Hematopoietic multipotent progenitor cell treated with erythropoietin and hydrocortisone succinate and interleukin-3 and kit ligand, for 15 days (in vitro differentiated cells): ENCODE data around the gene GORASP1.
A peak's percentile ranks its signal among the peaks of the same experiment; 100 is the strongest.

Experiments
- DNase-seq: peaks from one replicate; pipeline ENCODE4 v3.0.0-alpha.2; 2015; ENCODE audit warnings: low spot score

GORASP1 gene

DNA sequence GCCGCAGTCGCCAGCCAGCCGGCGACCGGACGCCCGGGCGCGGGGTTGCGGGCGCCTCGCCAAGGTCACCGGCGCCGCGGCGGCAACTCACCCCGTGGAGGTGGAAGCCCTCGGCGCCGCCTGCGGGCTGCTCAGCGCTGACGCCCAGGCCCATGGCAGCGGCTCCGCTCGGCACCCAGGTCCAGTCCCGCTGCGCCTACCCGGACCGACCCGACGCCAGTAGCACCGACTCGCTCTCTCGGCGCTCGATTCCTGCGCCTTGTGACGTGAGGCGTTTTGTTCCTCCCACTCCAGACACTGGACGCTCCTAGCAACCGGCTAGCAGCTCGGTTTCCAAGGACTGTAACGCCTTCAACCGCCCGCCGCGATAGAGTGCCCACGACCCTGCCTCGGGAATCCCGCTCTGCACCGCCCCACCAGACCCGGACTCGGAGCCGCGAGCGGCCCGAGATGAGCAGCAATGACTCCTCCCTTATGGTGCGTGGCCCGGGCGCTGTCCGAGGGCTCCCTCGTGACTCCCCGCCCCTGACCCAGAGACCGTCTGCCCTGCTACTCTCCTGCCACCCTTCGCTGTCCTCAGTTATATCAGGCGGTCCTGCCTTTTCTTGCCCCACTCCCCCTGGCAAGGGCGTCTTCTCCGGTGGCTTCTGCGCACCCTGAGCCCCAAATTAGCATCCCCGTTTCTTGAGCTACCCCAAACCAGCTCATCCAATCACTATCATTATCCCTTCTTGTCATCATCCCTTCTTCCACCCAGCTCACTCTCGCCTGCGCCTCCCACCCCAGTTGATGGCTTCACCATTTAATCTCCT is at the start of gene GORASP1, which contains the start of gene TTC21A:
Gene GORASP1 (minus strand): TSS at position 240 of the 812 bp plus-strand sequence. CDS start 86 bp downstream, at position 154.
Gene TTC21A (plus strand): TSS at position 293 of the 812 bp plus-strand sequence. CDS start 158 bp downstream, at position 451.
- DNase-seq = peak; percentile 82

GRCh38 chr3:39156421-39156820 is 49.0 kb upstream of the GORASP1 start:
- no peak for DNase-seq

DNA sequence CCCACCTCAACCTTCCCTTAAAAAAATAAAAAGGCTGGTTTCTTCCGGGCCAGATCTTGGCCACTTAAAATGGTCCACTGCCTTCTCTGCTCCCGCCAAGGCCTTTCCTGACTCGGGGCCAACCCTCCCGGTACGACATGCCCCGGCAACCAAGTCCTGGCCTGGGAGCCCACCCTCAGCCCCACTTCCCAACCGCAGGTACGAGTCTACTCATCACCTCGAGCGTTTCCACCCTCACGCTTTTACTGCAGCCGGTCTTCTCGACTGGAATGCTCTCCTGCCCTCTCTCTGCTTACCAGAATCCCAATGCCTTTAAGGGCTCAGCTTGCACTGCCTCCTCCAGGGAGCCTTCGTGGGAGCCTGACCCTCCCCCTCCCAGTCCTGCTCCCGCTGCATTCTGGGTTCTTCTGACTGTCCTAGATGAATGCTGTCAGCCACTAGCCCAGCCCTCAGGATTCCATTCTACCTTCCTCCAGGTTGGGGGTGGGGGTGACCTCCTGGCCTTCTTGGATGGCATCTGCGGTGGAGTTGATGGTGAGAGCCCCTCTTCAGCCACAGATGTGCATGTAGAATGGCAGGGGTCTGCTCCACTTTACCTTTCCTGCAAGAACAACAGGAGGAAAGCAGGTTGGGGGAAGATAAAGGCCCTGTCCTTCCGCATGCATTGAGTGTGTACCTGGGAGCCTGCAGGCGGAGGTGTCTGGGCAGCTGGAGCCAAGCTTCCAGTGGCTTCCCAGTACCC is 47.0 kb upstream of the GORASP1 start:
- no peak for DNase-seq

GRCh38 chr3:39153977-39154279 is 46.5 kb upstream of the GORASP1 start:
- DNase-seq = no peak

DNA sequence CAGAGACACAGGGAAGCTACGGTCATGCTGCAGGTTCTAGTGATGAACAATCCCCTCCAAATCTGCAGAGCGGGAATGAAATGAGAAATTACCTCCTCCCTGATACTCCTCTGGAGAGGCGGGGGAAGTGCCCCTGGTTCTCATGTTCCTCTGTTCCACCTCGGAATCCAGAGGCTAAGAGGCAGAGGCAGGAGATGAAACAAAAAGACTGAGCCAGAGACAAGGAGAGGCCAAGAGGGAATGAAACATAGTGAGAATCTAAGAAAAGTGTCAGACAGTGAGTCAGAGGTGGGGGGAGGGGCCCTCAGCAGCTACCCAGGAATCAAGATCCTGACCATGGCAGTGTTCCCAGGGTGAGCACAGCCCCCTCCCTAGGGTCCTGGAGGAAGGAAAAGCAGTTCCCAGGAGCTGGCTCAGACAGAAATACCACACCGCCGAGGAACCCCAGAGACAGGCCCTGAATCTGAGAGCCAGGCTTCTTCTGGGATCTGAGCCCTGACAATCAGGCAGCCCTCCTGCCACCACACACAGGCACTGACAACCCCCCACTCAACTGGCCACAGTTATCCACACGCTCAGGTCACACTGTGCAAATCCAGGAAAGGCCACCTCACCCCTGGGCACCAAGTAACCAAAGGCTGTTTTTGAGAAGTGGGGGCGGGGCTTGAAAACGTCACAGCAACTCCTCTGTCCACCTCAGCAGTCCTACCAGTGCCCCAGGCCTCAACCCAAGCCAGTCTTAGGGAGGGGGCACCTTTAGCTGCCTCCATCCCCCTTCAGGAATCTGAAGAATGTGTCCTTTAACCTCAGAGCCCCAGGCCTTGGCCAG is 43.6 kb upstream of the GORASP1 start:
- peak; percentile 23 for DNase-seq

DNA sequence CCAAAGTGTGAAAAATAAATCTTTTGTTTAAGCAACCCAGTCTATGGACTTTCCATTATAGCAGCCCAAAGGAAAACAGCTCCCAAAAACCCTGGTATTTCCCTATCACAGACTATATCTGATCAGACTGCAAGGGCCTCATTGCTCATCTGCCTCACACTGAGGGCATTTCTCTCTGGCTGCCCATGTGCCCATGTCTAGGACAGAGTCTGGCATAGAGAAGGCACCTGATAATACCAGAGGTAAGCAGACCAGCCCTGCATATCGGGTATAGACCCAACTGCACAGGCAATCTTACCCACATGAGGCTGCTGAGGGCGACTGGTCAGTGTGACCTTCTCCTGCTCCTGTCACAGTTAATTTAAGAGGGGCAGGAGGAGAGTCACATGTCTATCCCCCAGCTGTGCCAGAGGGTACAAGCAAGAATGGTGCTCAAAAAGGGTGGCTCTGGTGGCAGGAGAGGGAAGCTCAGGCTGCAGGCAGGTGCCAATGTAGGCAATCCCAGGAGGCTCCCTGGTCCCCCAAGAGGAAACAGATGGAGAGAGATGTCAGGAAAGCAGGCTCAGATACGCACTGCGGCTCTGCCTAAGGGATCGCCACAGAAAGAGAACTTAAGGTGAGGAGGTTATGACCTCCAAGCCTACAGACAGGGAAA is 42.8 kb upstream of the GORASP1 start:
- no peak for DNase-seq

- no peak for DNase-seq
Observed at GRCh38 chr3:39149498-39150147, 42.2 kb upstream of the GORASP1 start.

DNA sequence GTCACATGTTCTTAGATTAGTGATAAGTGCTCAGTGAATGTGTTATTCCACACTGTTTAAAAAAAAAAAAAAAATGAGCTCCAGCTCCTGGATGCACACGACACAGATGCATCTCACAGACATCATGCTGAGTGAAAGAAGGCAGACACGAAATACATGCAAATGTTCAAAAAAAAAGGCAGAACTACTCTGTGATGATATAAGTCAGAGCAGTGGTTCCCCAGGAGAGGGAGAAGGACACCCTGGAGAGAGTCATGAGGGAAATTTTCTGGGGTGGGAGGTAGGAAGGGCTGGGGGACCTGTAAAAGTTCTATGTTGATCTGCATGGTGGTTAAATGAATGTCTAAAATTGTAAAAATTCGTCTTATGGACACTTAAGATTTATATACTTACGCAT is 41.6 kb upstream of the GORASP1 start:
- no peak for DNase-seq

- no peak for DNase-seq
Observed at GRCh38 chr3:39148435-39149058, 41.1 kb upstream of the GORASP1 start.

DNA sequence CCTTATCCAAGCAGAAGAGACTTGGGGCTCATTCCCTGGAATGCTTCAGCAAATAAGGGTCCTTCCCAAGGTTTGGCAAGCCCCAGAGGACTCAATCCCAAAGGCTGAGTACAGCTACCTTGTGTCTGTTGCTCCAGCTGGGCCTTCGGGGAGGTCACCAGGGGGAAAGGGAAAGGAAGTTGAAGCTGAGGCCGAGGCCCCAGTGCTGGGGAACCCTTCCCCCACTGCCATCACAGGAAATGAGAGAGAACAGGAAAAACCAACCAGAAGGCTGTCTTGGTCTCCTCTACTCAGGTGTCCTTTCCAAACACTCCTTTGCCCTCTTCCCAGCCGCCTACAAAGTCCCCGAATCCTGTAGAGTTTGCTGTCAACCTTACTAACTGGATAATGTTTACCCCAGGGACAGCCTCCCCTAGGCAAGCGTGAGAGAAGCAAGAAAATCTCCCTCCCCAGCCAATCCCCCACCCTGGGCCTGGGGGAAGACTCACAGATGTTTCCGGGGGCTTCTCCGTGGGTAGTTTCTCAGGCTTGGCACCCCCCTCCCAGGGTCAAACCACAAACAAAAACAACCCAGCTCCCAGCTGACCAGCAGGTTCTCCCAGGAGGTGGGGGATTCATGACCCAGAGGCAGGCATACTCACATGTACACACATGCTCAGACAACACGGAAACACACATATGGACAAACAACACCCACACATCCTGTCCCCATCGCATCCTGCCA is 40.4 kb upstream of the GORASP1 start:
- no peak for DNase-seq

DNA sequence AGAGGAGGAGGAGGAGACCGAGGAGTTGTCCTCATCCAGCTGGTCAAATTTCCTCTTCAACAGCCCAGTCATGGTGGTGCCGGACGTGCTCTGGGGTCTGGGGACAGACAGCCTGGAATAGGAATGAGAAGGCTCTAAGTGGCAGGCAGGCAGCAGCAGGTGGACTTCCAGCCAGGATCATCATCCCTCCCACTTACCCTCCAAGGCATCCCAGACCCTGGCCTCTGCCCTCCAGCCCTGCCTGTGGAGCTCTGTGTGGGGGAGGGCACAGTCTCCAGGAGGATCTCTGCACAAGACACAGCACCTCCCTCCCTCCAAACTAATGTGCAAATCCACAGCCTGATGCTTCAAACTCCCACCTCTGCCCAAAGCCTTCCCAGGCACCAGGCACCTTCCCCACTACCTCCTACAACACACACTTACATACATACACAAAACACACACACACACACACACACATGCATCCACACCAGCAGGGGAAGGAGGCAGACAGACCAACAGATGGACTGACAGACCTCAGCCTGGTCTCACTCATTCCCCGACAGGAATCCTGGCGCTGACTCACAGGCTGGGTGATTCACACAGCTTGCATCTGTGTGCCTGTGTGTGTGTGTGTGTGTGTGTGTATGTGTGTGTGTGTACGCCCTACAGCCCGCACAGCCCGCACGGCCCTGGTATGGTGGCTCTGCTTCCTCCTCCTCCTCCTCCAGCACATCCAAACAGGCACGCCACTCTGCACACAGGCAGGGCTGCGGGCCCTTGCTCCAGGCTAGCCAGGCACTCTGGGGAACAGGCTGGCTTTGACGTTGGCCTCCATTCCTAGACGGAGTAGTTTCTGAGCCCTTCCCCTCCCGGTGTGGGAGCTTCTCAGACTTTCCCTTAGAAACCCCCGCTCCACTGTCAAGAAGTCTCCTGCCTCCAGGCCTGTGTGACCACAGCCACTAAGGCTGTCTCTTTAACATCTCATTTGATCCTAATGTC is 39.5 kb upstream of the GORASP1 start:
- DNase-seq = peak; percentile 36

- DNase-seq = no peak
Observed at GRCh38 chr3:39146083-39146501, 38.7 kb upstream of the GORASP1 start.

- no peak for DNase-seq
Observed at GRCh38 chr3:39144748-39145380, 37.4 kb upstream of the GORASP1 start.

- no peak for DNase-seq
Observed at GRCh38 chr3:39144095-39144747, 36.8 kb upstream of the GORASP1 start.

DNA sequence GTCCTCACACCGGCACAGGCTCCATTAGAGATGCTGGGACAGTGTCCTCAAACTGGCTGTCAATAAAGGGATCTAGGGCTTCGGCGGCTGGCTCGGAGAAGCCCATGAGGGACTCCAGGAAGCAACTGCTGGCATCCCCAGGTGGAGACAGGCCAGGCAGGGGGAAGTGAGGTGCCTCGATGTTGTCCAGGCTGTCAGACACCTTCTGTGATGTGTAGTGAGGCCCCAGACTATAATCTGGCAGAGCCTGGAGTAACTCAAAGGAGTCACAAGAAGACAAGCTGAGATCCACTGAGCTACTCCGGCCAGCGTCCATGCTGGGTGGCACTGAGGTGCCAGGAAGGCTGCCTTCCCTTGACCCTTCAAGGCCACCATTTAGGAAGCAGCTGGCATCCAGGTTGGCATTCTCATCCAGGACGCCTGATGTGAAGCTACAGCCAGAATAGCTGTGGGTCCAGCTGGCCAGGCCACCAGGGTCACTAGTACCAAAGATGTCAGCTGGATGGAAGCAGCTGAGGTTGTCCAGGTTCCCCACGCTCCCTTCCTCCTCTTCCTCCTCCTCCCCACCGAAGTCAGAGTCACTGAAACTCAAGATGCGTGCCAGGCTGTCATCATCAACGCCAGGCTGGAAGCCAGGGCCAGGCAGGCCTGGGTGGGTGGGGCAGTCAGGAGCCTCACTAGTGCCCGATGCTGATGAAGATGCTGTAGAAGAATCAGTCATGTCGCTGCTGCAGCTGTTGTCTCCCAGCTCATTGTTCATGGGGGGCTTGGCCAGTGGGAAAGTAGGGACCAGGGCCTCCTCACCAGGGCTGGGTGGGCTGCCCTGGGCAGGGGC is 35.8 kb upstream of the GORASP1 start:
- DNase-seq = no peak

DNA sequence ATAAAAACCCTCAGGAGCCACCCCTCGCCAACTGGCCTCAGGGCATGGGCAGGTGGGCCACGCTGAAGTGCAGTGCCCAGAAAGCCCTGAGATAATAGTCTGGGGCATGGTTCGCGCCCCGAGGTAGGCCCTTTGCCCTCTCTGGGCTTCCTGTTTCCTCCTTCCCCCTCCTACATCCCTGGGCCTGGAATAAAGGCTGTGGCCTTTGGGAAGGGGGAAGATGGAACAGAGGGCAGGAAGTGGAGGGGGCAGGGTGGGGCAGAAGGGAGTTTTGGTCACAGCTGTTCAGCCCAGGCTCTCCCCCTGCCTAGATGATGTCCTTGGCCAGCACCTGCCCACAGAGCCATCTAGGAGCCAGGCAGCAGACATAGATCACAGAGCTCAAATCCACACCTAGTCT is 34.6 kb upstream of the GORASP1 start:
- no peak for DNase-seq
